PC-3 (cell line): Measurements from ENCODE around the gene C7.

Experiments
- EZH2 ChIP-seq: fragments of 300-600 bp; sonication (generic); IDR thresholded peaks from one replicate; pipeline ENCODE4 v1.6.1; 2017; ENCODE audit warnings: antibody characterized with exemption, mild to moderate bottlenecking, low read length; ENCODE audit not compliant: unreplicated experiment
- EZH2phosphoT487 ChIP-seq: fragments of 300-600 bp; sonication (generic); IDR thresholded peaks from 2 replicates; pipeline ENCODE4 v1.6.1; 2018; ENCODE audit warnings: mild to moderate bottlenecking, antibody characterized with exemption, low read length, borderline replicate concordance
- TF ChIP-seq, protein P1 (sequence below): fragments of 300-600 bp; sonication (generic); conservative IDR thresholded peaks from 2 replicates; pipeline ENCODE4 v1.5.1; 2017; ENCODE audit warnings: antibody characterized with exemption, low read depth, mild to moderate bottlenecking, low read length

DNA sequence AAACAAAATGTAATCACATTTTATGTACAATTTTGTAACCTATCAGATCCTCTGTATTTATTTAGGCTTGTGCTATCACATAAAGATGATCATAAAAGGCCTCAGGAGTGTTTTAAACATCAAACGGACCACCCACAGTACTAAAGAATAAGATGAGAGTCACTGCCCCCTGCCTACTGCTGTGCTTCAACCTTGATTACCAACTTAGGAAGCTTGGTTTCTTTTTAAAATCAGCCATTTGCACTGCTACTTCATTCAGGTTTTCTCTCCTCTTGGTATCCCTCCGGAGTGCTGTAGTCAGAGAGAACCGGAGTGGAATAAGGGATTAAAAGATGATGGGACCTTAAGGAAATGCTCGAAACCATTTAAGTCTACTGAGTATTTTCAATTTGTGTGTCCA, 6.9 kb downstream of the C7 start:
- TF ChIP-seq, protein P1, sequence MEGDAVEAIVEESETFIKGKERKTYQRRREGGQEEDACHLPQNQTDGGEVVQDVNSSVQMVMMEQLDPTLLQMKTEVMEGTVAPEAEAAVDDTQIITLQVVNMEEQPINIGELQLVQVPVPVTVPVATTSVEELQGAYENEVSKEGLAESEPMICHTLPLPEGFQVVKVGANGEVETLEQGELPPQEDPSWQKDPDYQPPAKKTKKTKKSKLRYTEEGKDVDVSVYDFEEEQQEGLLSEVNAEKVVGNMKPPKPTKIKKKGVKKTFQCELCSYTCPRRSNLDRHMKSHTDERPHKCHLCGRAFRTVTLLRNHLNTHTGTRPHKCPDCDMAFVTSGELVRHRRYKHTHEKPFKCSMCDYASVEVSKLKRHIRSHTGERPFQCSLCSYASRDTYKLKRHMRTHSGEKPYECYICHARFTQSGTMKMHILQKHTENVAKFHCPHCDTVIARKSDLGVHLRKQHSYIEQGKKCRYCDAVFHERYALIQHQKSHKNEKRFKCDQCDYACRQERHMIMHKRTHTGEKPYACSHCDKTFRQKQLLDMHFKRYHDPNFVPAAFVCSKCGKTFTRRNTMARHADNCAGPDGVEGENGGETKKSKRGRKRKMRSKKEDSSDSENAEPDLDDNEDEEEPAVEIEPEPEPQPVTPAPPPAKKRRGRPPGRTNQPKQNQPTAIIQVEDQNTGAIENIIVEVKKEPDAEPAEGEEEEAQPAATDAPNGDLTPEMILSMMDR = no peak
- TF ChIP-seq EZH2 (no peak), EZH2phosphoT487 (no peak)
